ENCODE results near the gene LRRTM1. TPM values are rescaled to one million over a fixed set of nuclear protein-coding genes. Genes with fewer than 3 reads are reported as not detected.

Gene LRRTM1
- total RNA-seq, 2 experiments from 2014 or later = not detected

- H3K4me1 Mint-ChIP-seq (ENCODE audit: low read depth) = no peaks in the 10 kb centered on the region
- H3K27ac Mint-ChIP-seq = no peak overlapping the region
- CTCF ChIA-PET = no interaction called here
- peaks cover 15% of the 10 kb centered on the region for H3K27me3 Mint-ChIP-seq (ENCODE audit: low read depth)
- H3K36me3 Mint-ChIP-seq (ENCODE audit: low read depth) = no peaks in the 10 kb centered on the region
- intact Hi-C loops (cut with micrococcal nuclease) = no loop called here
- H3K4me3 Mint-ChIP-seq = no peak overlapping the region
- DNase-seq = no peak
- H3K9me3 Mint-ChIP-seq = no peaks in the 10 kb centered on the region
Measured at GRCh38 chr2:80326214-80326613, 21.7 kb upstream of the LRRTM1 start.

- DNase-seq = no peak
- CTCF ChIA-PET = no interaction called here
- peaks cover 18% of the 10 kb centered on the region for H3K27me3 Mint-ChIP-seq (ENCODE audit: low read depth)
- intact Hi-C loops (cut with micrococcal nuclease) = no loop called here
- no peaks in the 10 kb centered on the region for H3K4me1 Mint-ChIP-seq (ENCODE audit: low read depth)
- no peak overlapping the region for H3K4me3 Mint-ChIP-seq
- H3K27ac Mint-ChIP-seq = no peak overlapping the region
- no peaks in the 10 kb centered on the region for H3K9me3 Mint-ChIP-seq
- no peaks in the 10 kb centered on the region for H3K36me3 Mint-ChIP-seq (ENCODE audit: low read depth)
Measured at GRCh38 chr2:80324525-80324924, 20.0 kb upstream of the LRRTM1 start.

GRCh38 chr2:80323610-80324009 is 19.1 kb upstream of the LRRTM1 start:
- DNase-seq = no peak
- no peaks in the 10 kb centered on the region for H3K36me3 Mint-ChIP-seq (ENCODE audit: low read depth)
- CTCF ChIA-PET = no interaction called here
- intact Hi-C loops (cut with micrococcal nuclease) = no loop called here
- peaks cover 18% of the 10 kb centered on the region for H3K27me3 Mint-ChIP-seq (ENCODE audit: low read depth)
- no peaks in the 10 kb centered on the region for H3K4me1 Mint-ChIP-seq (ENCODE audit: low read depth)
- H3K4me3 Mint-ChIP-seq = no peak overlapping the region
- no peaks in the 10 kb centered on the region for H3K9me3 Mint-ChIP-seq
- H3K27ac Mint-ChIP-seq = no peak overlapping the region

- H3K4me1 Mint-ChIP-seq (ENCODE audit: low read depth) = no peaks in the 10 kb centered on the region
- no peak for DNase-seq
- no peak overlapping the region for H3K27ac Mint-ChIP-seq
- no peak overlapping the region for H3K4me3 Mint-ChIP-seq
- intact Hi-C loops (cut with micrococcal nuclease) = no loop called here
- H3K27me3 Mint-ChIP-seq (ENCODE audit: low read depth) = peaks cover 15% of the 10 kb centered on the region
- H3K36me3 Mint-ChIP-seq (ENCODE audit: low read depth) = no peaks in the 10 kb centered on the region
- no peaks in the 10 kb centered on the region for H3K9me3 Mint-ChIP-seq
- CTCF ChIA-PET = no interaction called here
Measured at GRCh38 chr2:80322958-80323357, 18.4 kb upstream of the LRRTM1 start.

GRCh38 chr2:80322311-80322920 is 17.9 kb upstream of the LRRTM1 start:
- Mint-ChIP-seq H3K9me3 (no peaks in the 10 kb centered on the region), H3K27me3 (ENCODE audit: low read depth) (peaks cover 15% of the 10 kb centered on the region), H3K36me3 (ENCODE audit: low read depth) (no peaks in the 10 kb centered on the region), H3K27ac (no peak overlapping the region), H3K4me1 (ENCODE audit: low read depth) (no peaks in the 10 kb centered on the region), H3K4me3 (no peak overlapping the region)
- intact Hi-C loops (cut with micrococcal nuclease) = no loop called here
- CTCF ChIA-PET = no interaction called here
- no peak for DNase-seq

GRCh38 chr2:80312282-80312839 is 7.8 kb upstream of the LRRTM1 start:
- no peak overlapping the region for H3K27ac Mint-ChIP-seq
- intact Hi-C loops (cut with micrococcal nuclease) = no loop called here
- no peaks in the 10 kb centered on the region for H3K4me1 Mint-ChIP-seq (ENCODE audit: low read depth)
- no peak for DNase-seq
- H3K9me3 Mint-ChIP-seq = no peaks in the 10 kb centered on the region
- CTCF ChIA-PET = no interaction called here
- peaks cover 3% of the 10 kb centered on the region for H3K27me3 Mint-ChIP-seq (ENCODE audit: low read depth)
- no peaks in the 10 kb centered on the region for H3K36me3 Mint-ChIP-seq (ENCODE audit: low read depth)
- H3K4me3 Mint-ChIP-seq = no peak overlapping the region

- peaks cover 6% of the 10 kb centered on the region for H3K27me3 Mint-ChIP-seq (ENCODE audit: low read depth)
- intact Hi-C loops (cut with micrococcal nuclease) = no loop called here
- no peak overlapping the region for H3K27ac Mint-ChIP-seq
- H3K4me1 Mint-ChIP-seq (ENCODE audit: low read depth) = no peaks in the 10 kb centered on the region
- DNase-seq = no peak
- CTCF ChIA-PET = no interaction called here
- H3K4me3 Mint-ChIP-seq = no peak overlapping the region
- no peaks in the 10 kb centered on the region for H3K36me3 Mint-ChIP-seq (ENCODE audit: low read depth)
- peaks cover under 1% of the 10 kb centered on the region for H3K9me3 Mint-ChIP-seq
Measured at GRCh38 chr2:80311304-80311703, 6.8 kb upstream of the LRRTM1 start.

GRCh38 chr2:80303006-80303908 is 1.3 kb downstream of the LRRTM1 start:
- H3K4me1 Mint-ChIP-seq (ENCODE audit: low read depth) = peaks cover 4% of the 10 kb centered on the region
- peaks cover 1% of the 10 kb centered on the region for H3K36me3 Mint-ChIP-seq (ENCODE audit: low read depth)
- DNase-seq = no peak
- intact Hi-C loops (cut with micrococcal nuclease) = no loop called here
- peaks cover 61% of the 10 kb centered on the region for H3K27me3 Mint-ChIP-seq (ENCODE audit: low read depth)
- CTCF ChIA-PET = no interaction called here
- H3K27ac Mint-ChIP-seq = no peak overlapping the region
- no peak overlapping the region for H3K4me3 Mint-ChIP-seq
- peaks cover 2% of the 10 kb centered on the region for H3K9me3 Mint-ChIP-seq

- no peak overlapping the region for H3K27ac Mint-ChIP-seq
- no peak overlapping the region for H3K4me3 Mint-ChIP-seq
- peaks cover 1% of the 10 kb centered on the region for H3K36me3 Mint-ChIP-seq (ENCODE audit: low read depth)
- H3K4me1 Mint-ChIP-seq (ENCODE audit: low read depth) = peaks cover 4% of the 10 kb centered on the region
- CTCF ChIA-PET = no interaction called here
- intact Hi-C loops (cut with micrococcal nuclease) = no loop called here
- H3K27me3 Mint-ChIP-seq (ENCODE audit: low read depth) = peaks cover 60% of the 10 kb centered on the region
- peaks cover 2% of the 10 kb centered on the region for H3K9me3 Mint-ChIP-seq
- no peak for DNase-seq
Measured at GRCh38 chr2:80302314-80303005, 2.1 kb downstream of the LRRTM1 start.

GRCh38 chr2:80302001-80302313 is 2.6 kb downstream of the LRRTM1 start:
- Mint-ChIP-seq H3K9me3 (peaks cover 2% of the 10 kb centered on the region), H3K36me3 (ENCODE audit: low read depth) (peaks cover 1% of the 10 kb centered on the region), H3K4me1 (ENCODE audit: low read depth) (peaks cover 4% of the 10 kb centered on the region), H3K27ac (no peak overlapping the region), H3K27me3 (ENCODE audit: low read depth) (peaks cover 60% of the 10 kb centered on the region), H3K4me3 (no peak overlapping the region)
- no peak for DNase-seq
- intact Hi-C loops (cut with micrococcal nuclease) = no loop called here
- CTCF ChIA-PET = no interaction called here

- Mint-ChIP-seq H3K27me3 (ENCODE audit: low read depth) (peaks cover 54% of the 10 kb centered on the region), H3K27ac (no peak overlapping the region), H3K4me3 (no peak overlapping the region), H3K36me3 (ENCODE audit: low read depth) (peaks cover 1% of the 10 kb centered on the region), H3K4me1 (ENCODE audit: low read depth) (peaks cover 4% of the 10 kb centered on the region), H3K9me3 (no peaks in the 10 kb centered on the region)
- no peak for DNase-seq
- CTCF ChIA-PET = no interaction called here
- intact Hi-C loops (cut with micrococcal nuclease) = no loop called here
Measured at GRCh38 chr2:80300954-80301353, 3.6 kb downstream of the LRRTM1 start.

GRCh38 chr2:80300346-80300745 is 4.2 kb downstream of the LRRTM1 start:
- Mint-ChIP-seq H3K27me3 (ENCODE audit: low read depth) (peaks cover 48% of the 10 kb centered on the region), H3K4me3 (no peak overlapping the region), H3K27ac (no peak overlapping the region), H3K4me1 (ENCODE audit: low read depth) (peaks cover 4% of the 10 kb centered on the region), H3K36me3 (ENCODE audit: low read depth) (peaks cover 1% of the 10 kb centered on the region), H3K9me3 (no peaks in the 10 kb centered on the region)
- DNase-seq = no peak
- intact Hi-C loops (cut with micrococcal nuclease) = no loop called here
- CTCF ChIA-PET = interaction anchor here (0.6 kb wide), 1 partner anchor 713 kb away, joined by 3 read pairs; no protein-coding TSS in a partner anchor
